GM12892 (cell line): ENCODE measurements around the gene NACC2.

Source experiments
- DNase-seq: peaks from one replicate; pipeline ENCODE4 v3.0.0; 2011; ENCODE audit not compliant: insufficient read length
- FAIRE-seq: peaks from 2 replicates; lab custom pipeline; 2011; peaks lifted over from hg19 to GRCh38; lab: Jason Lieb, UNC
- POLR2A ChIP-seq: IDR thresholded peaks from 2 replicates; pipeline ENCODE4 v1.6.1; 2011; ENCODE audit warnings: low read depth, low read length, control low read depth
- POLR2AphosphoS5 ChIP-seq: IDR thresholded peaks from 2 replicates; pipeline ENCODE4 v1.6.1; 2011; ENCODE audit warnings: low read depth, low read length, control low read depth
- TAF1 ChIP-seq: IDR thresholded peaks from 2 replicates; pipeline ENCODE4 v1.6.1; 2011; ENCODE audit warnings: low read depth, mild to moderate bottlenecking, control low read depth, low read length, borderline replicate concordance

Gene NACC2

GRCh38 chr9:135991771-135992170 lies 103.3 kb downstream of the NACC2 start:
- FAIRE-seq, result no peak
- TF ChIP-seq POLR2AphosphoS5 (no peak), POLR2A (no peak), TAF1 (no peak)
- DNase-seq, result no peak

- no peak for FAIRE-seq
- TF ChIP-seq POLR2A (no peak), POLR2AphosphoS5 (no peak), TAF1 (no peak)
- DNase-seq, result no peak
Measured at GRCh38 chr9:135990468-135991429, 104.3 kb downstream of the NACC2 start.

- DNase-seq, result no peak
- TF ChIP-seq POLR2AphosphoS5 (no peak), POLR2A (no peak), TAF1 (no peak)
- no peak for FAIRE-seq
Measured at GRCh38 chr9:135989722-135990467, 105.2 kb downstream of the NACC2 start.

GRCh38 chr9:135989157-135989556 lies 105.9 kb downstream of the NACC2 start:
- no peak for DNase-seq
- no peak for FAIRE-seq
- TF ChIP-seq POLR2A, result no peak
- no peak for TF ChIP-seq POLR2AphosphoS5
- TF ChIP-seq TAF1, result no peak

GRCh38 chr9:135988493-135988892 lies 106.6 kb downstream of the NACC2 start:
- TF ChIP-seq TAF1 (no peak), POLR2AphosphoS5 (no peak), POLR2A (no peak)
- FAIRE-seq (no peak), DNase-seq (no peak)

- TF ChIP-seq POLR2A (no peak), TAF1 (no peak), POLR2AphosphoS5 (no peak)
- DNase-seq, result no peak
- FAIRE-seq, result no peak
Measured at GRCh38 chr9:135987838-135988404, 107.2 kb downstream of the NACC2 start.

GRCh38 chr9:135986605-135987004 lies 108.5 kb downstream of the NACC2 start:
- DNase-seq (no peak), FAIRE-seq (no peak)
- TF ChIP-seq POLR2AphosphoS5 (no peak), POLR2A (no peak), TAF1 (no peak)

GRCh38 chr9:135985889-135986288 lies 109.2 kb downstream of the NACC2 start:
- FAIRE-seq (no peak), DNase-seq (no peak)
- TF ChIP-seq TAF1 (no peak), POLR2A (no peak), POLR2AphosphoS5 (no peak)

GRCh38 chr9:135985459-135985774 lies 109.7 kb downstream of the NACC2 start:
- no peak for TF ChIP-seq POLR2AphosphoS5
- no peak for TF ChIP-seq POLR2A
- TF ChIP-seq TAF1, result no peak
- no peak for FAIRE-seq
- no peak for DNase-seq

GRCh38 chr9:135984072-135984710 lies 110.9 kb downstream of the NACC2 start:
- DNase-seq (no peak), FAIRE-seq (no peak)
- TF ChIP-seq POLR2AphosphoS5, result no peak
- TF ChIP-seq POLR2A, result no peak
- TF ChIP-seq TAF1, result no peak
